Neural cell (in vitro differentiated cells): ENCODE measurements around the gene TAS2R41. TPM values are rescaled to one million over a fixed set of nuclear protein-coding genes. Genes with fewer than 3 reads are reported as not detected.

Experiments used
- H2AFZ ChIP-seq: fragments of 200-600, 300-800 bp; sonication (generic), shearing (Covaris generic); 2 replicates; pipeline ENCODE4 v1.6.0; 2014; ENCODE audit warnings: low read depth, mild to moderate bottlenecking, antibody characterized with exemption, low read length, moderate library complexity
- H3F3A ChIP-seq: fragments of 200-600 bp; shearing (Covaris generic); 2 replicates; pipeline ENCODE4 v1.6.1; 2016; ENCODE audit warnings: mild to moderate bottlenecking, moderate library complexity, mixed read lengths, antibody characterized with exemption, low read length; ENCODE audit not compliant: insufficient read depth, poor library complexity, severe bottlenecking
- H3K27ac ChIP-seq: fragments of 200-600, 300-800 bp; sonication (generic), shearing (Covaris generic); 2 replicates; pipeline ENCODE4 v1.5.1; 2014; ENCODE audit warnings: mild to moderate bottlenecking, low read length, moderate library complexity
- H3K27me3 ChIP-seq: fragments of 300-800, 200-600 bp; sonication (generic), shearing (Covaris generic); 2 replicates; pipeline ENCODE4 v1.6.0; 2014; ENCODE audit warnings: mild to moderate bottlenecking, low read depth, low read length, moderate library complexity; ENCODE audit not compliant: insufficient read depth
- H3K36me3 ChIP-seq: fragments of 300-800, 200-600 bp; sonication (generic), shearing (Covaris generic); 2 replicates; pipeline ENCODE4 v1.5.1; 2014; ENCODE audit warnings: mild to moderate bottlenecking, antibody characterized with exemption, low read length, moderate library complexity; ENCODE audit not compliant: insufficient read depth
- H3K4me2 ChIP-seq: fragments of 300-800, 200-600 bp; sonication (generic), shearing (Covaris generic); 2 replicates; pipeline ENCODE4 v1.6.0; 2014; ENCODE audit warnings: mild to moderate bottlenecking, low read length
- H3K4me3 ChIP-seq: fragments of 300-800, 200-600 bp; sonication (generic), shearing (Covaris generic); 2 replicates; pipeline ENCODE4 v1.5.1; 2014; ENCODE audit warnings: mild to moderate bottlenecking, low read length, moderate library complexity
- H3K79me2 ChIP-seq: fragments of 200-600 bp; shearing (Covaris generic); replicated peaks from 2 replicates; pipeline ENCODE4 v1.6.0; 2014; ENCODE audit warnings: mild to moderate bottlenecking, low read length, moderate library complexity; ENCODE audit not compliant: insufficient read depth
- H3K9ac ChIP-seq: fragments of 300-800, 200-600 bp; sonication (generic), shearing (Covaris generic); 2 replicates; pipeline ENCODE4 v1.6.1; 2016; ENCODE audit warnings: mild to moderate bottlenecking, low read length, mixed read lengths
- H3K9me2 ChIP-seq: fragments of 200-600 bp; shearing (Covaris generic); 2 replicates; pipeline ENCODE4 v1.6.1; 2016; ENCODE audit warnings: mild to moderate bottlenecking, low read length, mixed read lengths; ENCODE audit not compliant: insufficient read depth
- H3K9me3 ChIP-seq: fragments of 200-600, 300-800 bp; sonication (generic), shearing (Covaris generic); 2 replicates; pipeline ENCODE4 v1.6.1; 2016; ENCODE audit warnings: mild to moderate bottlenecking, mixed run types, low read length, moderate library complexity, mixed read lengths
- H4K20me1 ChIP-seq: fragments of 200-600 bp; shearing (Covaris generic); 2 replicates; pipeline ENCODE4 v1.6.1; 2016; ENCODE audit warnings: mild to moderate bottlenecking, mixed run types; ENCODE audit not compliant: insufficient read depth
- CTCF ChIP-seq: fragments of 450-650 bp; IDR thresholded peaks from 2 replicates; pipeline ENCODE4 v1.5.1; 2014; ENCODE audit warnings: antibody characterized with exemption, mild to moderate bottlenecking, moderate library complexity; ENCODE audit not compliant: poor library complexity, severe bottlenecking
- EP300 ChIP-seq: fragments of 450-650 bp; conservative IDR thresholded peaks from 2 replicates; pipeline ENCODE4 v1.6.1; 2014; ENCODE audit warnings: antibody characterized with exemption, mild to moderate bottlenecking, moderate library complexity; ENCODE audit not compliant: poor library complexity, severe bottlenecking
- EZH2 ChIP-seq: fragments of 200-600, 300-800 bp; shearing (Covaris generic), sonication (generic); IDR thresholded peaks from 2 replicates; pipeline ENCODE4 v1.6.1; 2014; ENCODE audit warnings: antibody characterized with exemption, low read length, borderline replicate concordance, mild to moderate bottlenecking; ENCODE audit not compliant: insufficient read depth, poor library complexity, severe bottlenecking
- MXI1 ChIP-seq: fragments of 450-650 bp; conservative IDR thresholded peaks from 2 replicates; pipeline ENCODE4 v1.6.1; 2014; ENCODE audit warnings: antibody characterized with exemption, mild to moderate bottlenecking; ENCODE audit not compliant: poor library complexity, severe bottlenecking
- POLR2AphosphoS5 ChIP-seq: IDR thresholded peaks from 2 replicates; pipeline ENCODE4 v1.6.1; 2012
- RAD21 ChIP-seq: fragments of 450-650 bp; conservative IDR thresholded peaks from 2 replicates; pipeline ENCODE4 v1.6.1; 2014; ENCODE audit warnings: antibody characterized with exemption, mild to moderate bottlenecking, moderate library complexity
- REST ChIP-seq: IDR thresholded peaks from 2 replicates; pipeline ENCODE4 v1.6.1; 2012; ENCODE audit warnings: borderline replicate concordance
- SMC3 ChIP-seq: fragments of 450-650 bp; conservative IDR thresholded peaks from 2 replicates; pipeline ENCODE4 v1.6.1; 2014; ENCODE audit warnings: antibody characterized with exemption, mild to moderate bottlenecking, moderate library complexity; ENCODE audit not compliant: poor library complexity
- TAF1 ChIP-seq: IDR thresholded peaks from 2 replicates; pipeline ENCODE4 v1.6.1; 2012; ENCODE audit warnings: low read depth
- polyA plus RNA-seq: library from polyadenylated mRNA; depleted of rRNA; stranded (reverse); fragments of >200 nt; gene quantifications from 2 replicates; pipeline ENCODE4 v1.2.3, GENCODE V29; 2014

The TAS2R41 gene
- polyA plus RNA-seq, 1 donor from 2014 or later, result not detected

GRCh38 chr7:143434660-143435059, 43.0 kb upstream of the TAS2R41 start:
- Histone ChIP-seq H3K9me3 (no peaks in the 10 kb centered on the region), H3K9me2 (no peaks in the 10 kb centered on the region), H3K4me2 (no peak overlapping the region), H4K20me1 (no peaks in the 10 kb centered on the region), H3K27me3 (no peaks in the 10 kb centered on the region), H2AFZ (no peak overlapping the region), H3K9ac (no peak overlapping the region), H3K4me3 (no peak overlapping the region), H3K79me2 (no peaks in the 10 kb centered on the region), H3F3A (no peaks in the 10 kb centered on the region), H3K27ac (no peak overlapping the region), H3K36me3 (no peaks in the 10 kb centered on the region)
- TF ChIP-seq SMC3 (no peak), EZH2 (no peak), EP300 (no peak), REST (no peak), TAF1 (no peak), RAD21 (no peak), POLR2AphosphoS5 (no peak), CTCF (no peak), MXI1 (no peak)

GRCh38 chr7:143435266-143435665, 42.4 kb upstream of the TAS2R41 start:
- Histone ChIP-seq H3K36me3 (no peaks in the 10 kb centered on the region), H3K27ac (no peak overlapping the region), H3K9ac (no peak overlapping the region), H3K9me2 (no peaks in the 10 kb centered on the region), H4K20me1 (no peaks in the 10 kb centered on the region), H3K79me2 (no peaks in the 10 kb centered on the region), H3F3A (no peaks in the 10 kb centered on the region), H3K9me3 (no peaks in the 10 kb centered on the region), H3K27me3 (no peaks in the 10 kb centered on the region), H2AFZ (no peak overlapping the region), H3K4me3 (no peak overlapping the region), H3K4me2 (no peak overlapping the region)
- TF ChIP-seq CTCF (no peak), MXI1 (no peak), EP300 (no peak), EZH2 (no peak), SMC3 (no peak), REST (no peak), POLR2AphosphoS5 (no peak)
